UCSD-AML1 (cell line): ENCODE results near the gene FGF2.
"Not testable (repeated sequence)": the region's sequence is repeated elsewhere in the genome, so short reads cannot be mapped to it uniquely, and the experiment has no call there.

ENCODE experiments used
- DNase-seq: peaks from one replicate; lab custom pipeline; 2025; ENCODE audit not compliant: unreplicated experiment; lab: John Stamatoyannopoulos, UW

Gene FGF2

DNA sequence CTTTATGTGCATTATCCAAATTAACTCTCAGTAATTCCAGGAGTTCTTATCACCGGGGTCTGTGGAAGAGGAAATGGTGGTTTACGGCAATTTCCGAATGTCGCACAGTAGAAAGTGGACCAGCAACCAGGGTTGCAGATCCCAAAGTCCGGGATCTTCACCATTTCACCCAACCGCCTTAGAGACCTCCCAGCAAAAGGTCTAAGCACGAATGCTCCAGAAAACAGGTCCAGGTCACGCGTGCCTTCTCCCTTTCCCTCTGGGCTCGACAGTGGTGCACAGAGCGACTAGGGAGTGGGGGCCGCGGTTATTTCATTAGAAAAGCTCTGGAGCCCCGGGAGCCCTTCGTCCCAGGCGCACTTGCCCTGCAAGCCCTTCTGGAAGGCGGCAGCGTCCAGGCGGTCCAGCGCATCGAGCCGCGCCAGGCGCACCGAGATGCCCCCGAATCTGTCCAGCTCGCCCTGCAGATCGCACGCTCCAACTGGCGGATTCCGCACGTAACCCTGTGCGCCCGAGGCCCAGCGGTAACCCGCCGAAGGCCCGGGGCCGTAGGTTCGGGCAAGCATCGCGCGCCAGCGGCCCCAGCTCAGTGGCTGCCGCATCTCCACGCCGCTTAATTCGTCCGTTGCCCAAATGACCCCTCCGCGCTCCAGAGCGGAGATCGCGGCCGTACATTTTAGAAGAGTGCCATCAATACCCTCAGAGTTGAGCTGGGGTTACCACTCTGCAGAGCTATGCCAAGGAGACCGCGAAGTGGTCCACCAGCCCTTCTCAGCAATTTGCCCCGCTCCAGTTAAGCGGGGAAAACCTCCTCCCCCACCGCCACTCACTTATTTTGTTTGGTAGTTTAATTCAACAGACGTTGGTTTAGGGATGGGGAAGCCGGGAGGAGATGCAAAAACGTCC, 95.6 kb downstream of the FGF2 start, which contains the start of gene NUDT6:
Gene NUDT6 (minus strand): TSS at position 627 of the 906 bp plus-strand sequence. CDS start 25 bp downstream, at position 602.
- peak; percentile 74 for DNase-seq

- peak; percentile 86 for DNase-seq
These were observed 96.4 kb downstream of the FGF2 start for GRCh38 chr4:122922877-122923511.

GRCh38 chr4:122928930-122929329, 102.3 kb downstream of the FGF2 start:
- DNase-seq: no peak

DNA sequence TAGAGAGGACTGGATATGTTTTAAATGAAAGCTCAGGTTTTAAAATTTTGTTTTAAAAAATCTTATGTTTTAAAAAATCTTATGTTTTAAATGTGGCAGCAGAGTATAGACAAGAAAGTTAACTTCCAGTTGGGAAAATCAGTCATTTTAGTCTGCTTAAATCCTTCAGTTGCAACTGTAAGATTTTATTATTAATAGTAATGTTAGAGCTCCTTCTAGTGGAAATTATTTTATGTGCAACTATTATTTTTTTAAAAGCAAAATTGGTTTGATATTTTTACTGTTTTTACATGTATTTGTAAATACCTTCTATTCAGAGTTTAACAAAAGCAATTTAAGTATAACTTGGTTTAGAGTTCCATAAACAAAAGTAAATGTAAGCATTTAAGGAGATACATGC, 104.2 kb downstream of the FGF2 start:
- no peak for DNase-seq

GRCh38 chr4:122932763-122933162, 106.1 kb downstream of the FGF2 start:
- no peak for DNase-seq

DNA sequence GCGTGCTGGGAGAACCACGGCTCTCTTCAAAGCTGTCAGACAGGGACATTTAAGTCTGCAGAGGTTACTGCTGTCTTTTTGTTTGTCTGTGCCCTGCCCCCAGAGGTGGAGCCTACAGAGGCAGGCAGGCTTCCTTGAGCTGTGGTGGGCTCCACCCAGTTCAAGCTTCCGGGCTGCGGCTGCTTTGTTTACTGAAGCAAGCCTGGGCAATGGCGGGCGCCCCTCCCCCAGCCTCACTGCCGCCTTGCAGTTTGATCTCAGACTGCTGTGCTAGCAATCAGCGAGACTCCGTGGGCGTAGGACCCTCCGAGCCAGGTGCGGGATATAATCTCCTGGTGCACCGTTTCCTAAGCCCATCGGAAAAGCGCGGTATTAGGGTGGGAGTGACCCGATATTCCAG, 118.5 kb downstream of the FGF2 start:
- not testable (repeated sequence) for DNase-seq

DNA sequence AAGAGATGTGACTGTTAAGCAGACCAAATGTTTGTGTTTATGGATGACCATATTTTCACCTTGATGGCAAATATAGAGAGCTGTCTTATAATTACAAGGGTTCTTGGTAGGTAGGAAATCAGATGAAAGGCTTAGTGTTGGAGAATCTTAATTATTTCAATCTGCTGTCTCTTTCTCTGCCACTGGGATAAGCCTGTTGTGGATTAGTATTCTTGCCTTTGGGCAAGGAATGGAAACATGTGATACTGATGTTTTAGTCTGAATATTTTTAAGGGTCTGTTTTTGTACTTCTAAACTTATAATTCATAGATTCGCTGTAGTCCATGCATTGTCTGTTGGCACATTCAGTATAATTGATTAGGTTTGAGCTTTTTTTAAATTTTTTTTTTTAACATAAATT, 119.5 kb downstream of the FGF2 start:
- no peak for DNase-seq
